ENCODE results near the gene CACNA1G.

CACNA1G gene

DNA sequence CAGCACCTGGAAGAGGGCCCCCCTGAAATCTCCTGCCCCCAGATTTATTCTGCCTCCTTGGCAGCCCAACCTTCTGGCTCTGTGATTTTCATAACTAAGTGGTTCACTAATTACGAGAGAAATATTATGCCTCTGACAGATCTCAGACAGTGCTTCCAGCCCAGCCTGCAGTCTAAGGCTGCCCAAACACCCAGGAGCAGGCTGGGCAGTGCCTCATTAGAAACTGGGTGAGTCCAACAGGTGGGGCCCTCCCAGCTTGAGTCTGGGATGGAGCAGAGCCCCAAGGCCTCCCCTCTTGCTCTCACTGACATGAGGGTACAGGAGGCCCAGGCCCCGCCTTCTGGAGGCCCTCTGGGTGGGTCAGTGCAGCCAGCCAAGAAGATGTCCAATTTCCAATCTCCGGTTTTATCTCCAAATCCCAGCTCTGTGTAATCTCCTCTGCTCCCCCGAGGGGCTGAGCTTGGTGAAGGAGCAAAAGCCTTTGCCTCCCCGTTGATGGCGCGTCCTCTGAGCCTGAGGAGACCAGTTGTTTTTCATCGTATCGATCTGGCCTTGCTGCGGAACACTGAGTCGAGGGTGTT lies 54.0 kb downstream of the CACNA1G start:
- ATAC-seq (ENCODE audit: insufficient read depth, low read depth) (no peak), DNase-seq (no peak)
- no peak for TF ChIP-seq EZH2 (IDR thresholded peaks at IDR 0.05; ENCODE audit: borderline replicate concordance, low read depth, low read length, severe bottlenecking)
- TF ChIP-seq, protein P1, sequence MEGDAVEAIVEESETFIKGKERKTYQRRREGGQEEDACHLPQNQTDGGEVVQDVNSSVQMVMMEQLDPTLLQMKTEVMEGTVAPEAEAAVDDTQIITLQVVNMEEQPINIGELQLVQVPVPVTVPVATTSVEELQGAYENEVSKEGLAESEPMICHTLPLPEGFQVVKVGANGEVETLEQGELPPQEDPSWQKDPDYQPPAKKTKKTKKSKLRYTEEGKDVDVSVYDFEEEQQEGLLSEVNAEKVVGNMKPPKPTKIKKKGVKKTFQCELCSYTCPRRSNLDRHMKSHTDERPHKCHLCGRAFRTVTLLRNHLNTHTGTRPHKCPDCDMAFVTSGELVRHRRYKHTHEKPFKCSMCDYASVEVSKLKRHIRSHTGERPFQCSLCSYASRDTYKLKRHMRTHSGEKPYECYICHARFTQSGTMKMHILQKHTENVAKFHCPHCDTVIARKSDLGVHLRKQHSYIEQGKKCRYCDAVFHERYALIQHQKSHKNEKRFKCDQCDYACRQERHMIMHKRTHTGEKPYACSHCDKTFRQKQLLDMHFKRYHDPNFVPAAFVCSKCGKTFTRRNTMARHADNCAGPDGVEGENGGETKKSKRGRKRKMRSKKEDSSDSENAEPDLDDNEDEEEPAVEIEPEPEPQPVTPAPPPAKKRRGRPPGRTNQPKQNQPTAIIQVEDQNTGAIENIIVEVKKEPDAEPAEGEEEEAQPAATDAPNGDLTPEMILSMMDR (IDR thresholded peaks at IDR 0.05; ENCODE audit: borderline replicate concordance, extremely low read depth, low read length, poor library complexity, severe bottlenecking), result no peak
- H3K4me2 ChIP-seq (ENCODE audit: insufficient read depth, low read length), result no peak overlapping the region
- H3K27ac ChIP-seq (ENCODE audit: low read length), result no peak overlapping the region
- H3K9ac ChIP-seq (ENCODE audit: low read depth, low read length), result no peak overlapping the region
- peaks cover 10% of the 10 kb centered on the region for H3K27me3 ChIP-seq (ENCODE audit: insufficient read depth, low read length, poor library complexity)
- H3K4me1 ChIP-seq (ENCODE audit: insufficient read depth, low read length), result no peaks in the 10 kb centered on the region
- H3K79me2 ChIP-seq (ENCODE audit: insufficient read depth, low read length), result no peaks in the 10 kb centered on the region
- 0 out of 2 replicates have a peak, but pooled peaks cover 8% of the 10 kb centered on the region for H4K20me1 ChIP-seq (ENCODE audit: insufficient read depth, low read length)
- H3K4me3 ChIP-seq (ENCODE audit: low read depth in 1 of 2, low read length in 2 of 2), result no peak overlapping the region
- no peaks in the 10 kb centered on the region for H3K36me3 ChIP-seq (ENCODE audit: insufficient read depth, low read length)
- no peaks in the 10 kb centered on the region for H3K9me3 ChIP-seq (ENCODE audit: insufficient read depth, low read length, severe bottlenecking)
- H2AFZ ChIP-seq (ENCODE audit: low read depth, low read length), result no peak overlapping the region

DNA sequence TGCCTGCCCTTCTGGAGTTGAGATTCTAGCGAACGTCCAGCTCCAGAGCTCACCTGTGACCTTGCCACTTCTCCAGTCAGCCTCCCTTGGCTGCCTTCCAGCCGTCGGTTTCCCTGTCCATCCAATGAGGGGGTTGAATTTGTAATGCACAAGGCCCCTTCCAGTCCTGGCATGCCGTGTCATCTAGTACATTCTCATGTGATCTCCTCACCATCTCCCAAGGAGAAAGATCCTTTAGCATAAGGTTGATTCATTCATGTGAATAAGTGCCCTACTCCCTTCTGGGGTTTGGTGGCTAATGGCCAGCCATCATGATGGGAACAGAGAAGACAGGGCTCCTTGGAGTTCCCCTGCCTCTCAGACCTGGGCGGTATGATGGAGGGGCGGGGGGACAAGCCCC lies 55.3 kb downstream of the CACNA1G start:
- Histone ChIP-seq H3K4me3 (ENCODE audit: low read depth in 1 of 2, low read length in 2 of 2) (no peak overlapping the region), H3K9me3 (ENCODE audit: insufficient read depth, low read length, severe bottlenecking) (no peaks in the 10 kb centered on the region), H3K4me1 (ENCODE audit: insufficient read depth, low read length) (no peaks in the 10 kb centered on the region), H4K20me1 (ENCODE audit: insufficient read depth, low read length) (peaks cover 11% of the 10 kb centered on the region; the same call in 1 of the 2 replicates), H3K27me3 (ENCODE audit: insufficient read depth, low read length, poor library complexity) (peaks cover 10% of the 10 kb centered on the region), H3K27ac (ENCODE audit: low read length) (no peak overlapping the region), H3K36me3 (ENCODE audit: insufficient read depth, low read length) (no peaks in the 10 kb centered on the region), H2AFZ (ENCODE audit: low read depth, low read length) (no peak overlapping the region), H3K4me2 (ENCODE audit: insufficient read depth, low read length) (no peak overlapping the region), H3K79me2 (ENCODE audit: insufficient read depth, low read length) (no peaks in the 10 kb centered on the region), H3K9ac (ENCODE audit: low read depth, low read length) (no peak overlapping the region)
- TF ChIP-seq EZH2 (IDR thresholded peaks at IDR 0.05; ENCODE audit: borderline replicate concordance, low read depth, low read length, severe bottlenecking), result no peak
- TF ChIP-seq, protein P1 (IDR thresholded peaks at IDR 0.05; ENCODE audit: borderline replicate concordance, extremely low read depth, low read length, poor library complexity, severe bottlenecking), result no peak
- DNase-seq, result no peak
- no peak for ATAC-seq (ENCODE audit: insufficient read depth, low read depth)

GRCh38 chr17:50618300-50618699 lies 57.8 kb downstream of the CACNA1G start:
- no peak overlapping the region for H3K27ac ChIP-seq (ENCODE audit: low read length)
- peaks cover 7% of the 10 kb centered on the region; the same call in 1 of the 2 replicates for H4K20me1 ChIP-seq (ENCODE audit: insufficient read depth, low read length)
- H2AFZ ChIP-seq (ENCODE audit: low read depth, low read length), result no peak overlapping the region
- no peaks in the 10 kb centered on the region for H3K4me1 ChIP-seq (ENCODE audit: insufficient read depth, low read length)
- no peaks in the 10 kb centered on the region for H3K36me3 ChIP-seq (ENCODE audit: insufficient read depth, low read length)
- no peak overlapping the region for H3K4me3 ChIP-seq (ENCODE audit: low read depth in 1 of 2, low read length in 2 of 2)
- H3K27me3 ChIP-seq (ENCODE audit: insufficient read depth, low read length, poor library complexity), result no peaks in the 10 kb centered on the region
- TF ChIP-seq, protein P1 (IDR thresholded peaks at IDR 0.05; ENCODE audit: borderline replicate concordance, extremely low read depth, low read length, poor library complexity, severe bottlenecking), result no peak
- DNase-seq, result no peak
- H3K9me3 ChIP-seq (ENCODE audit: insufficient read depth, low read length, severe bottlenecking), result no peaks in the 10 kb centered on the region
- H3K9ac ChIP-seq (ENCODE audit: low read depth, low read length), result no peak overlapping the region
- H3K4me2 ChIP-seq (ENCODE audit: insufficient read depth, low read length), result no peak overlapping the region
- no peaks in the 10 kb centered on the region for H3K79me2 ChIP-seq (ENCODE audit: insufficient read depth, low read length)
- no peak for ATAC-seq (ENCODE audit: insufficient read depth, low read depth)
